ENCODE results near the gene RFC1. TPM values are rescaled to one million over a fixed set of nuclear protein-coding genes. Genes with fewer than 3 reads are reported as not detected.

RFC1 gene
- total and polyA plus RNA-seq, 4 donors = 13.3 to 45.2 (median 30.8) TPM

GRCh38 chr4:39346856-39347519, 19.2 kb downstream of the RFC1 start:
- 39% methylated on average over 3 of the region's 3 CpGs for WGBS

GRCh38 chr4:39342731-39343130, 23.4 kb downstream of the RFC1 start:
- DNase-seq (ENCODE audit: low spot score) = no peak
- Histone ChIP-seq H3K4me1 (ENCODE audit: control insufficient read depth in 4 of 4, insufficient read depth in 4 of 4, low read length in 3 of 4) (peaks cover 6 to 36% (median 33%) of the 10 kb centered on the region in 4 donors), H3K4me3 (ENCODE audit: low read depth in 1 of 3, low read length in 3 of 3) (no peak overlapping the region), H3K9me3 (ENCODE audit: control insufficient read depth in 4 of 4, low read length in 3 of 4) (no peaks in the 10 kb centered on the region), H3K36me3 (ENCODE audit: control insufficient read depth in 4 of 4, insufficient read depth in 3 of 4, low read depth in 1 of 4, low read length in 3 of 4) (peaks cover 0 to 6% (median 0%) of the 10 kb centered on the region in 4 donors), H3K27me3 (ENCODE audit: control insufficient read depth in 4 of 4, insufficient read depth in 4 of 4, low read length in 3 of 4) (no peaks in the 10 kb centered on the region), H3K27ac (ENCODE audit: low read depth in 1 of 2, low read length in 2 of 2) (no peak overlapping the region), H3K9ac (ENCODE audit: low read depth in 1 of 2, low read length in 2 of 2) (no peak overlapping the region)
- 97% methylated on average over 7 of the region's 7 CpGs for WGBS
- TF ChIP-seq RAD21 (IDR thresholded peaks at IDR 0.05) (no peak), RXRA (IDR thresholded peaks at IDR 0.05) (no peak), JUND (IDR thresholded peaks at IDR 0.05) (no peak), FOXA1 (IDR thresholded peaks at IDR 0.05) (no peak), SP1 (IDR thresholded peaks at IDR 0.05) (no peak), REST (IDR thresholded peaks at IDR 0.05) (no peak), MAX (IDR thresholded peaks at IDR 0.05) (no peak), EGR1 (IDR thresholded peaks at IDR 0.05; ENCODE audit: low read depth in 2 of 2) (no peak)
- TF ChIP-seq, protein P1, sequence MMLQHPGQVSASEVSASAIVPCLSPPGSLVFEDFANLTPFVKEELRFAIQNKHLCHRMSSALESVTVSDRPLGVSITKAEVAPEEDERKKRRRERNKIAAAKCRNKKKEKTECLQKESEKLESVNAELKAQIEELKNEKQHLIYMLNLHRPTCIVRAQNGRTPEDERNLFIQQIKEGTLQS (IDR thresholded peaks at IDR 0.05) = no peak

More at GRCh38 chr4:39346856-39347519, 19.2 kb downstream of the RFC1 start:
- Histone ChIP-seq H3K9ac (ENCODE audit: low read depth in 1 of 2, low read length in 2 of 2) (no peak overlapping the region), H3K27me3 (ENCODE audit: control insufficient read depth in 4 of 4, insufficient read depth in 4 of 4, low read length in 3 of 4) (no peaks in the 10 kb centered on the region), H3K27ac (ENCODE audit: low read depth in 1 of 2, low read length in 2 of 2) (peak overlapping the region in 1 of 2 donors; percentile 25), H3K9me3 (ENCODE audit: control insufficient read depth in 4 of 4, low read length in 3 of 4) (no peaks in the 10 kb centered on the region), H3K4me1 (ENCODE audit: control insufficient read depth in 4 of 4, insufficient read depth in 4 of 4, low read length in 3 of 4) (peaks cover 7 to 12% (median 9%) of the 10 kb centered on the region in 4 donors), H3K4me3 (ENCODE audit: low read depth in 1 of 3, low read length in 3 of 3) (no peak overlapping the region), H3K36me3 (ENCODE audit: control insufficient read depth in 4 of 4, insufficient read depth in 3 of 4, low read depth in 1 of 4, low read length in 3 of 4) (peaks cover 0 to 15% (median 3%) of the 10 kb centered on the region in 4 donors)
- TF ChIP-seq JUND (IDR thresholded peaks at IDR 0.05) (no peak), SP1 (IDR thresholded peaks at IDR 0.05) (no peak), FOXA2 (IDR thresholded peaks at IDR 0.05) (no peak), HNF4A (conservative IDR thresholded peaks at IDR 0.05) (no peak), YY1 (IDR thresholded peaks at IDR 0.05) (no peak), TAF1 (conservative IDR thresholded peaks at IDR 0.05) (no peak)
- no peak for DNase-seq (ENCODE audit: low spot score)

DNA sequence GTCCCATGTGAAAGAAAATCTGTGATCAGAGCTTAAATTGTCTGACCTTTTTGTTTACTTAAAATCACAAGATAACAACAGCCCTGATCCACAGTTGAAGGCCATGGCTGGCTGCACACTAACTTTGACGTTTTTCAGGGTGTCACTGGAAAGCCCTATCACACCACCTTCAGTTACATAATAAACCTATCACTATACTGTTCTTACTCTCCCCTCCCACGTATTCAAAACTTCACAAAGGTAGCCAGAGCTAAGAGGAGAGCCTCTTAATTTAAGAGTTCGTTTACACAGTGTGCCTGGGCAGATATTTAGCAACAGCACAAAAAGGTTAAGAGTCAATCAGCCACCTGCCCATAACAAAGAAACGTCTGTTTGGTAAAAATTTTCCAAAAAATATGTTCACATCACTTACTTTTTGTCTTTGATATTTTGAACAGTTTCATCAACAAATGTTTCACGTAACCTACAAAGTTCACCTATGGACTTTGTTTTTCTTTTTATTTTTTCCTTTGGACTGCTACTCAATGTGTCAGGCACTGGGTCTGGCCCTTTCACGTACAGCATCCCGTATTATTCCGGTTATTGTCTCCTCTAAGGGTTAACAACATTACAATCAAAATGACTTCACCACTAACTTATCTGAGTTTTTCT, 25.0 kb downstream of the RFC1 start:
- Histone ChIP-seq H3K9ac (ENCODE audit: low read depth in 1 of 2, low read length in 2 of 2) (peak overlapping the region in 1 of 2 donors; percentile 83), H3K9me3 (ENCODE audit: control insufficient read depth in 4 of 4, low read length in 3 of 4) (no peaks in the 10 kb centered on the region), H3K27me3 (ENCODE audit: control insufficient read depth in 4 of 4, insufficient read depth in 4 of 4, low read length in 3 of 4) (no peaks in the 10 kb centered on the region), H3K36me3 (ENCODE audit: control insufficient read depth in 4 of 4, insufficient read depth in 3 of 4, low read depth in 1 of 4, low read length in 3 of 4) (peaks cover 0 to 4% (median 0%) of the 10 kb centered on the region in 4 donors), H3K4me1 (ENCODE audit: control insufficient read depth in 4 of 4, insufficient read depth in 4 of 4, low read length in 3 of 4) (peaks cover 3 to 34% (median 27%) of the 10 kb centered on the region in 4 donors), H3K4me3 (ENCODE audit: low read depth in 1 of 3, low read length in 3 of 3) (no peak overlapping the region), H3K27ac (ENCODE audit: low read depth in 1 of 2, low read length in 2 of 2) (peak overlapping the region; percentile 83 to 88)
- WGBS = 34% methylated on average over 8 of the region's 8 CpGs
- DNase-seq (ENCODE audit: low spot score) = no peak
- TF ChIP-seq FOXA1 (IDR thresholded peaks at IDR 0.05) (peak; percentile 55), HNF4G (IDR thresholded peaks at IDR 0.05) (peak; percentile 18), RXRA (IDR thresholded peaks at IDR 0.05) (peak; percentile 82 to 93), HNF4A (conservative IDR thresholded peaks at IDR 0.05) (peak; percentile 68 to 82), MAX (IDR thresholded peaks at IDR 0.05) (peak; percentile 52), GABPA (IDR thresholded peaks at IDR 0.05 in 1 of 2, conservative IDR thresholded peaks at IDR 0.05 in 1 of 2) (no peak), RAD21 (IDR thresholded peaks at IDR 0.05) (peak in 1 of 2 donors; percentile 61), SP1 (IDR thresholded peaks at IDR 0.05) (peak; percentile 83), EGR1 (IDR thresholded peaks at IDR 0.05; ENCODE audit: low read depth in 2 of 2) (peak; percentile 62 to 76), FOXA2 (IDR thresholded peaks at IDR 0.05) (peak; percentile 73), YY1 (IDR thresholded peaks at IDR 0.05) (peak; percentile 71), TAF1 (conservative IDR thresholded peaks at IDR 0.05) (peak; percentile 50), JUND (IDR thresholded peaks at IDR 0.05) (peak; percentile 14 to 81), NR2F2 (IDR thresholded peaks at IDR 0.05) (peak; percentile 78)
- TF ChIP-seq, protein P1 (IDR thresholded peaks at IDR 0.05) = no peak
- TF ChIP-seq, protein P2, sequence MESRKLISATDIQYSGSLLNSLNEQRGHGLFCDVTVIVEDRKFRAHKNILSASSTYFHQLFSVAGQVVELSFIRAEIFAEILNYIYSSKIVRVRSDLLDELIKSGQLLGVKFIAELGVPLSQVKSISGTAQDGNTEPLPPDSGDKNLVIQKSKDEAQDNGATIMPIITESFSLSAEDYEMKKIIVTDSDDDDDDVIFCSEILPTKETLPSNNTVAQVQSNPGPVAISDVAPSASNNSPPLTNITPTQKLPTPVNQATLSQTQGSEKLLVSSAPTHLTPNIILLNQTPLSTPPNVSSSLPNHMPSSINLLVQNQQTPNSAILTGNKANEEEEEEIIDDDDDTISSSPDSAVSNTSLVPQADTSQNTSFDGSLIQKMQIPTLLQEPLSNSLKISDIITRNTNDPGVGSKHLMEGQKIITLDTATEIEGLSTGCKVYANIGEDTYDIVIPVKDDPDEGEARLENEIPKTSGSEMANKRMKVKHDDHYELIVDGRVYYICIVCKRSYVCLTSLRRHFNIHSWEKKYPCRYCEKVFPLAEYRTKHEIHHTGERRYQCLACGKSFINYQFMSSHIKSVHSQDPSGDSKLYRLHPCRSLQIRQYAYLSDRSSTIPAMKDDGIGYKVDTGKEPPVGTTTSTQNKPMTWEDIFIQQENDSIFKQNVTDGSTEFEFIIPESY (IDR thresholded peaks at IDR 0.05) = peak; percentile 86

Measured in liver (tissue), 9 donors.